ENCODE measurements around the gene STX8. TPM values are rescaled to one million over a fixed set of nuclear protein-coding genes. Genes with fewer than 3 reads are reported as not detected.

Gene STX8
- total RNA-seq, 1 donor from 2014 or later = 61.6 TPM

- H3K9me3 Mint-ChIP-seq (ENCODE audit: unreplicated experiment) = no peaks in the 10 kb centered on the region
- no peak for TF ChIP-seq CTCF (IDR thresholded peaks at IDR 0.05)
- peaks cover 3% of the 10 kb centered on the region for H3K4me1 Mint-ChIP-seq (ENCODE audit: unreplicated experiment)
- H3K27me3 Mint-ChIP-seq (ENCODE audit: unreplicated experiment) = no peaks in the 10 kb centered on the region
- H3K27ac Mint-ChIP-seq (ENCODE audit: unreplicated experiment) = no peak overlapping the region
- H3K4me3 Mint-ChIP-seq (ENCODE audit: unreplicated experiment) = no peak overlapping the region
- H3K36me3 Mint-ChIP-seq (ENCODE audit: unreplicated experiment) = peaks cover 2% of the 10 kb centered on the region
- DNase-seq (ENCODE audit: extremely low spot score, unreplicated experiment) = no peak
These were observed 339.2 kb downstream of the STX8 start for GRCh38 chr17:9236286-9237052.

DNA sequence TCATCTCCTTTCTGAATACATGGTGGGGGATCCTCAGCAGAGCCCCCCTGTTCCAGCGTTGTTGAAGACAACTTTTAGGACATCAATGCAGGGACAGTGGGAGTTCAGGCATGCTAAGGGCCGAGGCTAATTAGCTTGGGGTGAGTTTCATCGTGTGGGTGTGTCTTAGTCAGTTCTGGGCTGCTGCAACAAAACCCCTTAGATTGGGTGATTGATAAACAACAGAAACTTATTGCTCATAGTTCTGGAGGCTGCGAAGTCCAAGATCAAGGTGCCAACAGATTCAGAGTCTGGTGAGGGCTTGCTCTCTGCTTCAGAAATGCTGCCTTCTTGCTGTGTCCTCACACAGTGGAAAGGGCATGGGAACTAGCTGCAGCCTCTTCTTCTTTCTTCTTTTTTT, 340.3 kb downstream of the STX8 start:
- no peak for TF ChIP-seq CTCF (IDR thresholded peaks at IDR 0.05)
- Mint-ChIP-seq H3K4me3 (ENCODE audit: unreplicated experiment) (no peak overlapping the region), H3K27ac (ENCODE audit: unreplicated experiment) (no peak overlapping the region), H3K36me3 (ENCODE audit: unreplicated experiment) (peaks cover 2% of the 10 kb centered on the region), H3K27me3 (ENCODE audit: unreplicated experiment) (no peaks in the 10 kb centered on the region), H3K4me1 (ENCODE audit: unreplicated experiment) (peaks cover under 1% of the 10 kb centered on the region), H3K9me3 (ENCODE audit: unreplicated experiment) (no peaks in the 10 kb centered on the region)
- DNase-seq (ENCODE audit: extremely low spot score, unreplicated experiment) = no peak

- Mint-ChIP-seq H3K36me3 (ENCODE audit: unreplicated experiment) (peaks cover 2% of the 10 kb centered on the region), H3K27me3 (ENCODE audit: unreplicated experiment) (peaks cover 5% of the 10 kb centered on the region), H3K4me3 (ENCODE audit: unreplicated experiment) (no peak overlapping the region), H3K4me1 (ENCODE audit: unreplicated experiment) (peaks cover 5% of the 10 kb centered on the region), H3K27ac (ENCODE audit: unreplicated experiment) (no peak overlapping the region), H3K9me3 (ENCODE audit: unreplicated experiment) (no peaks in the 10 kb centered on the region)
- no peak for TF ChIP-seq CTCF (IDR thresholded peaks at IDR 0.05)
- no peak for DNase-seq (ENCODE audit: extremely low spot score, unreplicated experiment)
These were observed 341.2 kb downstream of the STX8 start for GRCh38 chr17:9234389-9234945.

GRCh38 chr17:9233761-9234160, 341.9 kb downstream of the STX8 start:
- peaks cover 2% of the 10 kb centered on the region for H3K36me3 Mint-ChIP-seq (ENCODE audit: unreplicated experiment)
- no peaks in the 10 kb centered on the region for H3K9me3 Mint-ChIP-seq (ENCODE audit: unreplicated experiment)
- H3K4me3 Mint-ChIP-seq (ENCODE audit: unreplicated experiment) = no peak overlapping the region
- no peak for TF ChIP-seq CTCF (IDR thresholded peaks at IDR 0.05)
- peaks cover 5% of the 10 kb centered on the region for H3K4me1 Mint-ChIP-seq (ENCODE audit: unreplicated experiment)
- no peak overlapping the region for H3K27ac Mint-ChIP-seq (ENCODE audit: unreplicated experiment)
- DNase-seq (ENCODE audit: extremely low spot score, unreplicated experiment) = no peak
- peaks cover 8% of the 10 kb centered on the region for H3K27me3 Mint-ChIP-seq (ENCODE audit: unreplicated experiment)

DNA sequence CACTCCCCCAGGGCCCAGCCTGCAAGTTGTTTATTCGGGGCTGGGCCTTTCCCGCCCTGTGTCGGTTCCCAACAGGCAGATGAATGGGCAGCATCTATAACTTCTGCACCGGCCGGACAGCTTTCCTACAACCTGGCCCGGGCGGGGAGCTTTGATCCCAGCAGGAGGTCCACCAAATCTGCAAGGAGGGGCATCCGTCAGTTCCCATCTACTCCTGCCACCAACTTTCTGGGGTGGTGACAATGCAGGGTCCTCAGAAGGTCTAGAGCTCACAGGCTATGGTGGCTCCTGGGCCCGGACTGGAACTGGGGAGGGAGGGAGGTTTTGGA, 342.4 kb downstream of the STX8 start:
- H3K27ac Mint-ChIP-seq (ENCODE audit: unreplicated experiment) = no peak overlapping the region
- TF ChIP-seq CTCF (IDR thresholded peaks at IDR 0.05) = no peak
- no peak for DNase-seq (ENCODE audit: extremely low spot score, unreplicated experiment)
- H3K36me3 Mint-ChIP-seq (ENCODE audit: unreplicated experiment) = peaks cover 2% of the 10 kb centered on the region
- H3K27me3 Mint-ChIP-seq (ENCODE audit: unreplicated experiment) = peaks cover 8% of the 10 kb centered on the region
- peaks cover 5% of the 10 kb centered on the region for H3K4me1 Mint-ChIP-seq (ENCODE audit: unreplicated experiment)
- no peaks in the 10 kb centered on the region for H3K9me3 Mint-ChIP-seq (ENCODE audit: unreplicated experiment)
- no peak overlapping the region for H3K4me3 Mint-ChIP-seq (ENCODE audit: unreplicated experiment)
